GM19324 (cell line): ENCODE data around the gene THADA.
"Not testable (repeated sequence)": the region's sequence is repeated elsewhere in the genome, so short reads cannot be mapped to it uniquely, and the experiment has no call there.

Experiments
- ATAC-seq: cut with Tn5 transposase; IDR thresholded peaks from one replicate; pipeline ENCODE4 v1.9.1; 2021; ENCODE audit warnings: mild to moderate bottlenecking, moderate library complexity; ENCODE audit not compliant: unreplicated experiment, low FRiP score

Gene THADA

DNA sequence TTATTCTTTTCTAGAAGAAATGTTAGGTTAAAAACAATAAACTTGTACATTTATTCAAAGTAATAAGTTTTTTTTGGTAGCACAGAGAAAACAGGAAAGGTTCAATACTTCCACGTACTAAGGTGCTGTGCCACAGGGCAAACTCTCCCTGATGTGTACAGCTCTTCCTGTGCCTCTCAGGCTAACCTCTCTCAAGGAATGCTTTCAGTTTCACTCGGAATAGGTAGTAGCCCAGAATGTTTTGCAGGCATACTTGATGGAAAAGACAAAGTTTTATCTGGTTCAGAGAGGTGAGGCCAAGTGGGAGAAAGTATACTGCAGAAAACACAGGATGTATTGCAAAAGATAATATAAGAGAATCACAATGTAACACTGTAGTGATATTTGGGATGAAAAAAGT, 198.4 kb downstream of the THADA start:
- ATAC-seq = no peak

DNA sequence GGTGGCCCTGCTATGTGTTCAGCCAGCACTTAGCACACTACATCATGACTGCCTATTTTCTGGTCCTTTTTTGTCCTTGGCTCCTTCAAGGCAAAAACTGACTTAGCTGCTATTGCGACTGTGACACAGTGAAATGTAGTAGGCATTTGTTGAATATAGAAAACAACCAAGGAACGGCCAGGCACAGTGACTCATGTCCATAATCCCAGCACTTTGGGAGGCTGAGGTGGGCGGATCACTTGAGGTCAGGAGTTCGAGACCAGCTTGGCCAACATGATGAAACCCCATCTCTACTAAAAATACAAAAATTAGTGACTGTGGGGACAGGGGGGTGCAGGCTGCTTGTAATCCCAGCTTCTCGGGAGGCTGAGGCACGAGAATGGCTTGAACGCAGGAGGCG, 199.5 kb downstream of the THADA start:
- ATAC-seq = not testable (repeated sequence)

DNA sequence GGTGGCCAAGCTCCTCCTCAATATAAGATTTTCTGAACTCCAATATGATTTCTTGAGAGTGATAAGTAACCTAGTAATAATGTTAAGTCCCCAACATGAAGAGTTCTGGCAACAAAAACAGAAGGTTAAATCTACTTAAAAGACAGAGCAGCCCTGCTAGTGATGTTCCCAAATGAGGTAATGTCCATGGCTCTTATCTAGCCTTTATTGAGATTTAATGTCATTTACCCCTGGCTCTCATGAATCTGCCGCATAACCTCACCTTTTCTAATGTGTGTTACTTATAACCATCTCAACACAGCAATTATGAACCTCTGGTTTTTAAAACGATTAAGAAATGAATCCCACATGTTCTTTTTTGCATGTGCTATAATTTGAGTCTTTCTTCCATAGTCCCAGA, 201.9 kb downstream of the THADA start:
- no peak for ATAC-seq

DNA sequence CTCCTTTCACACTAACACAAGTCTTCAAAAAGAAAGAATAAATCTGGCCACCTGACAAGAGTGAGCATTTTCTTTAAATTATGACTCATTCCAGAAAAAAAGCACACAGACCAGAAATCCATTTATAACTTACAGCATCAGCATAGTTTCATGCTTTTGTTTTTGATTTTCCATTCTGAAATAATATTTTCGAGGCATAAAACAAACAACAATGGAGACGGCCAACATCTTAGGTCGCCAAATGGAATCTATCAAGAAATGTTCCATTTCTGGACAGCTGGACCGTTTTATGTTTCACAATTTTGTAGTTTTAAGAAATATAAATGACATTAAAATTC, 204.0 kb downstream of the THADA start:
- ATAC-seq = no peak

DNA sequence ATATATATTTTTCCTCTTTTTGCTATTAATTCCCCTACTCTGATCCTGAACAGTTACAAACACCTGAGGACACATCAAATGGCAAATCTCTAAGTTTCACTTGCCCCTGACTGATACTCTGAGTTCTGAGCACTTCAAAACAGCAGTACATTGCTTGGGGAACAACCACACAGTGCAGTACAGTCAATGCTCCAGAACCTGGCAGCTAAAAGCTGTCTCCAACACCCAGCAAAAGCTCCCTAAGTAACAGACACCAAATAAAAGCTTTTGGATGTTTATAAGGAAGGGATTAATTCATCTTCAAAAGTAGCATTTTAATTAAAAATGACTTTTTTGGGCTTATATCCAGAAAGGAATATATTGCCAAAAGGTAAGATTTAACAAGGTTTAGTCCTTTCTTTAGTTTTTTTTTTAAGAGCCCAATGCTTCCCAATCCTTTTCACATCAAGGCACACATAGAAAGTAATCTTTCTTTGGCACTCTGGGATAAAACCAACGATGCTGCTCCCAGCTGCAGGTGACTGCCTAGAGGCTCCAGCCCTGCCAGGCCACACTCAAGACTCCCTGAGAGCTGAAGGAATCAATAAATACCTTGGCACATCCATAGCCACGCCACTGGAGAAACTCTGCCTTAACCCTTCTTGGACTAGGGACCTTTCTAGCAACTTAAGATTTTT, 204.5 kb downstream of the THADA start:
- no peak for ATAC-seq

DNA sequence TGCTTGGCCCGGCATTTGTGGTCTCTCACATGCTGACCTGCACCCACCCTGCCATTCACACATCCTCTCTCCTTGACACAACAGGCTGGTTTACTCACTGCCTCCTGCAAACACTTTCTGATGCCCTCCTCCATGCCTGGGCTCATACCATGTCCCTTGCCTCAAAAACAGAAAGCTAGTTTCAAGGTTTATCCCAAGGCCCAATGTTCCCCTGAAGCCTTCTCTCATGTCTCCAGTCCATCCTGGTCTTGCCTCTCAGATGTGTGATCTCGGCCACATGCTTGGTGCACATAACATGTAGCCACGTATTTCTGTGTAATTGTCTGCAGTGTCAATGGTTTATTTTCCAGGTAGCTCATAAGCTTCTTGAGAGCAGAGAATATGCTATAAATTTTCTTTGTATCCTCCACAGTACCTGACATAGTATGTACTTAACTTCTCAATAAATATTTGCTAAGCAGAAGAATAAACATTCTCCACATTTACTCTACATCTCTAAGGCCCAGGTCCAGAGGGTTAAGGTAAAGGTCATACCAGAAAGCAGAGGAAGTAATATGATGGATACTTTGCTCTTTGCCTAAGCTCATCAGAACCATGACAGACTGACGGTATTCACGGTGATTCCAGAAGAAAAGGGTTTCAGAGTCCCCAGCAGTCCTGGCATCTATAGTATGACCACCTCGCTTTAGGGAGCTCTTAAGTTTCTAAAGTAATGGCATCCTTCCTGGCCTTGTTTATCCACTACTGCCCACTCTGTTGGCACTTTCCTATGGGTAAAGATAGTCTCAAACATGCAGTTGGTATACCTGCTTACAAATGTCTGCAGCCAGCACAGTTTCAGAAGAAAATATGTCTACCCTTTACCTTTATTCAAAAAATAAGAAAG, 206.0 kb downstream of the THADA start:
- no peak for ATAC-seq

DNA sequence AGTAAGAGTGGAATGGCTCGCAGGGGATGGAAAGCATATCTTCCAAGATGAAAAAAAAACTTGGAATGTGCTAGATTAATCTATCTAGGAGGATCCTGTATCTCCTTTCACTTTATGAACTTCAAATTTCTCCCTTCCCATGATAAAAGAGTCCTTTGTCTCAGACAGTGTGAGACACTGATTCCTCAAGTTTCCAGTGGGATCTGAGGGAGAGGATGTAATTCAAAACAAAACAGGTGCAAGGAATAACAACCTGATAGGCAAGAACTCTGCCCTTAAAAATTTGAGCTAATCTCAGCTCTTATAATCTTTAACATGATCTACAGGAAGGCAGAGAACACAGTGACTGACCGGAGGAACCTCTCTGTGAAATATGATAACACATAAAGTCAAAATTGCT, 207.5 kb downstream of the THADA start:
- no peak for ATAC-seq

DNA sequence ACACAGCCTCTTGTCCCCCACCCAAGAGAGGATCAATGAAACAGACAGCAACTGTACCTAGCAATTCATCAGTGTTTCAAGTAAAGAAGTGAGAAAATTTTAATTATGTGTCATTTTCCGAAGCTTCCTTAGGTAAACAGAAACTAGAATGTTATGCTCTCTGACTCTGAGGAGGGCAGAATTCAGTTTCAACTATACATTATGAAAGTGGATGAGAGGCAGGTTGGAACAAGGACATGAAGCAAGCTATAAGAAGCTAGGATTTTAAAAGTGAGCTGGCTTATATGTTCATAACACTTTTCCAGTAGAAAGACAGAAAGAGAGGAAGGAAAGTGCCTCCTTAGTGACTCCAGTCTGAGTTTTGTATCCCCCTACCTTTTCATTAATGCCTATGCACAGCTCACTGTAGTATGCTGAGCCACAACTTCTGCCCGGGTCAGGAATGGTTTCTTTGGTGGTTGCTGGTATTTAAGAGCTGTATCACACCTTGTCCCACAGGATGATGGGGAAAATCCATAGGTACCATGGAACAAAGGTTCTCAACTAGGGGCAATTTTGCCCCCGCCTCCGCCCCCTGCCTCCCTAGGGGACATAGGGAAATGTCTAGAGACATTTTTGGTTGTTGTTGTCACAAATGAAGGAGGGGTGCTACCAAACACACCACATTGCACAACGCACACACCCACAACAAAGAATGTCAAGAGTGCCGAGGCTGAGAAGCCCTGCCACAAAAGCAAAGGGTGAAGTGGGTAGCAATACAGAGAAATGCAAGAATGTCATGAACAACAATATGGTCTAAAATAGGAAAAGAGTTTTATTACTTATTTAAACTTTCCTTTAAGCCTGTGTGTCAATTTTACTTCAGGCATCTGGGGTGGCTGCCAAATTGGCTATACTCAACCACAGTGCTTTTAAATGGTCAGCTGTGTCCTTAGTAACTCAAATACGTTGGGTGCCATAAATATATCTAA, 208.5 kb downstream of the THADA start:
- ATAC-seq = peak; percentile 61

DNA sequence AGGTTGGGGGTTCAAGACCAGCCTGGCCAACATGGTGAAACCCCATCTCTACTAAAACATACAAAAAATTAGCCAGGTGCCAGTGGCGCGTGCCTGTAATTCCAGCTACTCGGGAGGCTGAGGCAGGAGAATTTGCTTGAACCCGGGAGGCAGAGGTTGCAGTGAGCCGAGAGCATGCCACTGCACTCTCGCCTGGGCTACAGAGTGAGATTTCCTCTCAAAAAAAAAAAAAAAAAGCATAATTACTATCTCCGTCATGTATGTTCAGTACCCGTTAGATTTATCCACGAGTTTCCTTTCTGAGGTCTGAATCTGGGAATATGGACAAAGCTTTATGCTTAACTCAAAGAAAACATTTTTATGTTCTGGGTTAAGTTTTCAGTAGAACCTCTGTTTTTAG, 209.2 kb downstream of the THADA start:
- ATAC-seq = not testable (repeated sequence)

DNA sequence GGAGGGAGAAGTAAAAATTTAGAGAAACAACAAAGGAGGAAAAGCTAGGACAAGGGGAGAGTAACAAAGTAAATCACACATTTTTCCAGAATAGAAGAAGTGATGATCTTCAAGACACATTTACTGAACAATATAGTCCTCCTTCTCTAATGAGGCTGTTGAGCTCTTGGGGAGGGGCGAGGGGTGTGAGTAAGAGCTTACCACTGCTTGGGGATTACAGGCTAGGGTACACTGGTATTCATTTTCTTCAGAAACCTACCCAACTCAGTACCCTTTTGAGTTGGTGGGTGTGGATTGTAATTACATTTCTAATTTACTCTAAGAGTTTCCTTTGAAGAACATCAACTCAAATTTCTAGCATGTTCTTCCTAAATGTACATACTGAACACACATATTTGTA, 211.7 kb downstream of the THADA start:
- ATAC-seq = no peak

DNA sequence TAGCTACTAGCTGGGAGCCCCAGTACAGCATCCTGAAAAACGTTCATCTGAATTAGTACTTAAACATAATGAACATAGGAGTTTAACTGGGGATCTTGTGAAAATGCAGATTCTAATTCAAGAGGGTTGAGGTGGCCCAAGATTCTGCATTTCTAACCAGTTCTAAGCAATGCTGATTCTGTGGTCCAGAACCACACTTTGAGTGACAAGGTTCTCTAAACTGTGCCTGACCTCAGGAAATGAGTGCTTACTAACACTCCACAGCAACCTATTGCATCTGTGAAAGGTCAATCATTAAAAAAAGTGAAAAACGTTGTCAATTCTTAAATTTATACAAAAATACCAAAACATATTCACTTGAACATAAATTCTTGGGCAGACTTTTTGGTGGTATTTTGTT, 212.3 kb downstream of the THADA start:
- ATAC-seq = no peak

DNA sequence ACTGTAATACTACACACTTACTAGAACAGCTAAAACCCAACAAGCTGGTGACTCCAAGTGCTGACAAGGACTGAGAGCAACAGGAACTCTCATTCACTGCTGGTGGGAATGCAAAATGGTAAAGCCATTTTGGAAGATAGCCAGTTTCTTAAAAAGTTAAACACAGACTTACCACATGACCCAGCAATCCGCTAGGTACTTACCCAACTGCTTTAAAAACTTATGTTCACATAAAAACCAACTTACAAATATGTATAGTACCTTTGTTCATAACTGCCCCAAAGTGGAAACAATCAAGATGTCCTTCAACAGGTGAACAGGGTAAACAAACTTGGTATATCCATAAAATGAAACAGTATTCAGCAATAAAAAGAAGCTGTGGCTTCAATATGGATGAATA, 216.3 kb downstream of the THADA start:
- no peak for ATAC-seq

DNA sequence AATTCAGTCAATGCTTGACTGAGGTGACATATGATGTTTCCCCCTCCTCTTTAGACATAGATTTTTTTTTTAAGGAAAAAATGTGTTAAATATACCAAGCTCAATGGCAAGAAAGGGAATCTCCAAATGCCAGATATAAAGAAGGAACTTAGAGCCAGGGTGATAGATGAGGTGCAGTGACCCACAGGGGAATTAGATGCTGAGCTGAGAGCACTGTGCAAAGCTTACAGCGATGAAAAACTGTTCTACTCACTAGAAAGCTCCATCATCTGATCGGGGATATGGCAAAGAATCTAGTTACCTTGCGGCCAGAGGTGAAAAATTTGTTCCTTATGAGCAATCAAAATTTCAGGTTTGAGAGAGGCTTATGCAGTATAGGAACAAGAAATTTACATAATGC, 218.5 kb downstream of the THADA start:
- ATAC-seq = no peak

DNA sequence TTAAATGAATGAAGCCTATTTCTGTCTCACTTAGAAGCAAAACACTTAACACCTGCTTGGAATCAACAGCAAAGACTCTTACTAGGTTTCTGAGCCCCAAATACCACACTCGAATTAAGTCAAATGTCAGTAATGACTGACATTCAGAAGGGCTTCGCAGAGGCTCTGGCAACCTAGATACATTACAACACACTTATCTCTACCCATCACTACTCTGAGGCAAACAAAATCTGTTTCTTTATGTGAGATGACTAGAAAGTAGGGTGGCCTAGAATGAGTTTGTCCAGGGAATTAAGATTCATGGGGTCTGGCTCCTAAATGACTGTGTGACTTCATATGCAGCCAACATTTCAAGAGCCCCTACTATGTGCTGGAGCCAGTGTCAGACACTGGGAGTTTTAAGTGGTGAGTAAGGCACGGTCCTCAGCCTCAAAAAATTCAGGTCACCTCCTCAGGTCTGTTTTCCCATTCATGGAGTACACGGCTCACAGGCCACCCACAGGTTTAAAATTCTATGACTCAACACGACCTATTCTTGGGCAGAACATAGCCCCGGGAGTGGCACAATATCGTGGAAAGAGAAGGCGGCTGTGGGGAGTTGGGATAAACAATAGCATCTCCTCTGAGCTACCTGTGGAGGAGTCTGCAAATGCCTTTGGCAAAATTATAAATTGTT, 219.2 kb downstream of the THADA start:
- ATAC-seq = no peak

DNA sequence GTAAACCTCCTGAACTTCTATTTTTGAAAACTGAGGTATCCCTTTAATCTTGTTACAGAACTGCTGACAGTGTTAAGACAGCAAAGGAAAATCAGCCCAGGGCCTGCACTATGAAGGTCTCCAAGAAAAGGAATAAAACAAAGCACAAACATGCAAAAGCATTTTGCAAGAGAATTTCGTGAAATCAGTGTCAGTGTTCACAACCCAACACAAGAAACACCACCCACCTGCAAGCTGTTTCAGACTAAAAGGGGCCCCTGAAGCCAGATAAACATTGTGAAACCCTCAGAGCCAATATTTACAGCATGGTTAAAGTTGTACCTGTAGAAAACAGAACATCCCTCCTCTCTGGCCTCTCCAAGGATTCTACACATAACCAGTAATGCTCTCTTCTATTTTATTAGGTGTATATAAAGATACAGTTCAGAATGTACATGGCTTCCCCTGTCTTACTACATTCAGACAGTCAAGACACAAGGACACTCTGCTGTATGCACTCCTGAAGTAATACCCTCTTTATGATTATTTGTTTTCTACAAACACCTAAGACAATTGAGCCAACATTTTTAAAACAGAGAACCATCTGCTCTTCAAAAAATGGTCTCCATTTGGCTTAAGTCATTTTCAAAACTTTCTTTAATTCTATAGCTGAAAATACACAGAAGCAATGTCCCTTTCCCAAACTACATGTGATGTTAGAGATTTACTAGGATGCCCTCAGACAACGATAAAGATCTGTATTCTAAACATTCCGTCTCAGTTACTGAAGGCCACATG, 219.9 kb downstream of the THADA start:
- no peak for ATAC-seq

DNA sequence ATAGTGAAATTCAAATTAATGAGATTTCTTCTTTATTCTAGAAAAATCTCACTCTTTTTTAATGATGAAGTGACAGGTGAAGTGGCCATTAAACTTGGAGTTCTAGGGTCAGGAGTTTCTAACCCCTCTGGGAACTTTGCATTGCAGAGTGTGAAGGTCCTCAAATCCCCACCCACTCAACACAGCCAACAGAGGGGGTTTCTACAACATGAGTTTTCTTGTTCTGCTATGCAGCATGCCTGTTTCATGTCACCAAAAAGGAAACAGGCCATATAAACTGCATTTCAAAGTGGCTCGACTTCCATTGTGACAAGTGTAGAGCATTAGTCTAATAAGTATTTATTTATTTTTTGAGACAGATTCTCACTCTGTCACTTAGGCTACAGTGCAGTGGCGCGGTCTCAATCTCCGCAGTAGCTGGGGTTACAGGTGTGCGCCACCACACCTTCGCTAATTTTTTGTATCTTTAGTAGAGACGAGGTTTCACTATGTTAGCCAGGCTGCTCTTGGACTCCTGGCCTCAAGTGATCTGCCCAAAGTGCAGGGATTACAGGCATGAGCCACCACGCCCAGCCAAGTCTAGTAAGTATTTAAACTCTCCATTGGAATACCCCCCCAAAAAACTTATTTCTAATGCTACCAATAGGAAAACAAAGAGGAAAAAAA, 223.3 kb downstream of the THADA start:
- ATAC-seq = no peak

DNA sequence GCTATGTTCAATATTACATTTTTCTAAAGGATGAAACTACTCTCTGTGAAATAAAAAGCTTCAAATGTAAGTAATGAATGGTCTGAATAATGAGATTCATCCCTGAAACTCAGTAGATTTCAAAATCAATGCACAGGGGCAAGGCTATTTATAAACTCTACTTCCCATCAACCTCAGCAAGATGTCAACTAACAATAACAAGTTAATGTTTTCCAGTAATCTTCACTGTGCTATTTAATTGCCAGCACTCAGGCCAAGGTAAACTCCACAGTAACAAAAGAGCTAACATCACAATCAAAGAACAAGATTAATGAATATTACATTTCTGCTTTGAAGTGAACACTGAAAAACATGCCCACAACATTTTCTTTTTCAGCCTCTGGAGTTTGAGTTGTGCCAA, 225.1 kb downstream of the THADA start:
- ATAC-seq = no peak

DNA sequence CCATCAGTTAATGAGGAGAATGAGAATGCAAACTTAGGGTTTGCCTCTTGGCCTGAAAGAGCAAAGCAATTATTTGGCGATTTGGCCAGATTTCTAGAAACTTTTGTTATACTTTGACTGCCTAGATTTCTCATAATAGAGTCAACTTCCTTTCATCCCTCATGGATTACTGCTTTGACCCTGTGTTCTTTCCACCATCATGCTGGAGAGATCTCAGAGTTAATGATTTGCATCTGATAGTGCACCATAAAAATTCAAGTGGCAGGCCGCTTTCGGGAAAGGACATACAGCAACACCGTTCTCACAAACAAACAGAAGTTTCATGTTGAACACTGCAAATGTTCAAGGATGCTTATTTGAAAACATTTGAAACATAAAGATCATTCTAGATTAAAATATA, 225.7 kb downstream of the THADA start:
- ATAC-seq = no peak
